MCF 10A (cell line): ENCODE results near the gene PRKG1. TPM values are rescaled to one million over a fixed set of nuclear protein-coding genes. Genes with fewer than 3 reads are reported as not detected.
"Not testable (repeated sequence)": the region's sequence is repeated elsewhere in the genome, so short reads cannot be mapped to it uniquely, and the experiment has no call there.

Experiments
- BruUV-seq: library from RNA; stranded (reverse); fragments of 400-500 nt; replicated peaks from 2 replicates; lab custom pipeline; 2021; lab: Mats Ljungman, UMichigan
- CTCF ChIA-PET: fragments of 300-600 bp; sonication (Branson Sonifier 250); formaldehyde crosslinking; extraction: SDS; loops from one replicate; lab custom pipeline; 2021; ENCODE audit warnings: antibody characterized with exemption, inconsistent platforms; lab: Yijun Ruan, JAX
- POLR2A ChIA-PET: fragments of 300-600, 350-650 bp; sonication (Branson Sonifier 250); formaldehyde crosslinking; extraction: SDS; loops from one replicate; lab custom pipeline; 2020; ENCODE audit warnings: antibody characterized with exemption, inconsistent platforms; lab: Yijun Ruan, JAX
- DNase-seq: peaks from one replicate; pipeline ENCODE4 v3.0.0-alpha.2; 2018; ENCODE audit not compliant: unreplicated experiment
- H3K27ac Mint-ChIP-seq: one replicate; pipeline ENCODE4 v1.8.0; 2022; ENCODE audit warnings: mild to moderate bottlenecking, low read depth, mixed read lengths; ENCODE audit not compliant: unreplicated experiment
- H3K27me3 Mint-ChIP-seq: one replicate; pipeline ENCODE4 v1.8.0; 2022; ENCODE audit warnings: mixed read lengths; ENCODE audit not compliant: insufficient read depth, unreplicated experiment
- H3K36me3 Mint-ChIP-seq: one replicate; pipeline ENCODE4 v1.8.0; 2022; ENCODE audit warnings: mild to moderate bottlenecking, moderate library complexity, mixed read lengths; ENCODE audit not compliant: insufficient read depth, unreplicated experiment
- H3K4me1 Mint-ChIP-seq: one replicate; pipeline ENCODE4 v1.8.0; 2022; ENCODE audit warnings: mixed read lengths; ENCODE audit not compliant: insufficient read depth, unreplicated experiment
- H3K4me3 Mint-ChIP-seq: one replicate; pipeline ENCODE4 v1.8.0; 2022; ENCODE audit warnings: mild to moderate bottlenecking, moderate library complexity, mixed read lengths; ENCODE audit not compliant: unreplicated experiment
- H3K9me3 Mint-ChIP-seq: one replicate; pipeline ENCODE4 v1.8.0; 2022; ENCODE audit warnings: mixed read lengths; ENCODE audit not compliant: unreplicated experiment
- intact Hi-C: fragments of 100-400 bp; cut with micrococcal nuclease; formaldehyde crosslinking; loops from 2 replicates; pipeline ENCODE4 v1.14.1; 2022
- total RNA-seq: library from RNA; stranded (reverse); gene quantifications from 2 replicates; pipeline ENCODE4 v1.2.3, GENCODE V29; 2022
- TF ChIP-seq, protein P1 (sequence below): fragments of 200-600 bp; IDR thresholded peaks from one replicate; pipeline ENCODE4 v1.8.0; 2022; ENCODE audit warnings: antibody characterized with exemption, mild to moderate bottlenecking; ENCODE audit not compliant: unreplicated experiment

PRKG1 gene
- total RNA-seq, 1 experiment from 2014 or later = 0.09 TPM

DNA sequence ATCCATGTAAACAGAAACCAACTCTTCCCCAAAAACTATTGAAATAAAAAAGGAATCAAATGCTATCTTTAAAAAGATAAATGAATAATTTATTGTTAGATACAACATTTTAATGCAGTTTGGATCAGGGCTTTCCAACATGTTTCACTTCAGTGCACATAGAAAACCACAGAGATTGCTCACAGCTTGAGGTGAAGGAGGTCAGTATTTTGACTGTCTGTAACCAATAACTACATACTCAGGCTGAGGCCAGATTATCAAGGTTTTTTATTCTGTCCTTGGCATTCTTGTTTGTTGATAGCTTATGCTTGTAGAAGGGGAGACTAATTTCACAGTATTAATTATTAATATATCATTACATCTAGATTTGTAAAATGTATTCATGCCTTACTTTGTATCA, 195.5 kb downstream of the PRKG1 start:
- Mint-ChIP-seq H3K4me1 (no peaks in the 10 kb centered on the region), H3K4me3 (no peak overlapping the region), H3K27ac (no peak overlapping the region), H3K9me3 (no peaks in the 10 kb centered on the region), H3K36me3 (no peaks in the 10 kb centered on the region), H3K27me3 (peaks cover 49% of the 10 kb centered on the region)
- intact Hi-C loops = no loop called here
- POLR2A ChIA-PET = no interaction called here
- TF ChIP-seq, protein P1, sequence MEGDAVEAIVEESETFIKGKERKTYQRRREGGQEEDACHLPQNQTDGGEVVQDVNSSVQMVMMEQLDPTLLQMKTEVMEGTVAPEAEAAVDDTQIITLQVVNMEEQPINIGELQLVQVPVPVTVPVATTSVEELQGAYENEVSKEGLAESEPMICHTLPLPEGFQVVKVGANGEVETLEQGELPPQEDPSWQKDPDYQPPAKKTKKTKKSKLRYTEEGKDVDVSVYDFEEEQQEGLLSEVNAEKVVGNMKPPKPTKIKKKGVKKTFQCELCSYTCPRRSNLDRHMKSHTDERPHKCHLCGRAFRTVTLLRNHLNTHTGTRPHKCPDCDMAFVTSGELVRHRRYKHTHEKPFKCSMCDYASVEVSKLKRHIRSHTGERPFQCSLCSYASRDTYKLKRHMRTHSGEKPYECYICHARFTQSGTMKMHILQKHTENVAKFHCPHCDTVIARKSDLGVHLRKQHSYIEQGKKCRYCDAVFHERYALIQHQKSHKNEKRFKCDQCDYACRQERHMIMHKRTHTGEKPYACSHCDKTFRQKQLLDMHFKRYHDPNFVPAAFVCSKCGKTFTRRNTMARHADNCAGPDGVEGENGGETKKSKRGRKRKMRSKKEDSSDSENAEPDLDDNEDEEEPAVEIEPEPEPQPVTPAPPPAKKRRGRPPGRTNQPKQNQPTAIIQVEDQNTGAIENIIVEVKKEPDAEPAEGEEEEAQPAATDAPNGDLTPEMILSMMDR = no peak
- no peak for DNase-seq
- no TSS peak for BruUV-seq
- CTCF ChIA-PET = no interaction called here

DNA sequence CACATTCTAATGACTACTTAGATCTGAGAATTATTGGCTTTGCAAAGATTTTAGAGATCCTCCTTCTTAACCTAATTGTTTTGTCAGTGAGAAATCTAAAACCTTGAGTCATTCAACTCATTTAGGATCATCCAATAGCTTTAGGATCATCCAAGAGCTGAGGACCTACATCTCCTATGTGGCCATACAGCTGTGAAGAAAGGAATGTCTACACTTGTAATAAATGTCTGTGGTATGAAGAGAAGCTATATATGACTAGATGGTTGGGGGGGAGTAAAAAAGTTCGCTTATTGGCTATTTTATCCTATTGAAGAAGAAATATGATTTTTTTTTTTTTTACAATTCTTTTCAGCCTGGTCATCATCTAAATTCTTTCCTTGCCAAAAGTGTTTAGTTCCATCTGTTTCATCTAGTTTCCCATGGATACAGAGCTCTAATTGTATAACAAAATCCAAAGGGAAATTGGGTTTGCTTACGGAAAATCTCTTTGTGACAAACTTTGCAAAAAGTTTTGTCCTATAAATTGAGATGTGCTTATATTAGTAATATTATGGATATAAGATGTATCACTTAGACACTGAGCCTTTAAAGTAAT, 196.7 kb downstream of the PRKG1 start:
- intact Hi-C loops = no loop called here
- BruUV-seq = no TSS peak
- Mint-ChIP-seq H3K4me1 (no peaks in the 10 kb centered on the region), H3K9me3 (no peaks in the 10 kb centered on the region), H3K4me3 (no peak overlapping the region), H3K27ac (no peak overlapping the region), H3K27me3 (peaks cover 43% of the 10 kb centered on the region), H3K36me3 (no peaks in the 10 kb centered on the region)
- CTCF ChIA-PET = interaction anchor here (0.6 kb wide), 1 partner anchor 154 kb away, joined by 9 read pairs; no protein-coding TSS in a partner anchor
- TF ChIP-seq, protein P1 = no peak
- no peak for DNase-seq
- POLR2A ChIA-PET = no interaction called here

DNA sequence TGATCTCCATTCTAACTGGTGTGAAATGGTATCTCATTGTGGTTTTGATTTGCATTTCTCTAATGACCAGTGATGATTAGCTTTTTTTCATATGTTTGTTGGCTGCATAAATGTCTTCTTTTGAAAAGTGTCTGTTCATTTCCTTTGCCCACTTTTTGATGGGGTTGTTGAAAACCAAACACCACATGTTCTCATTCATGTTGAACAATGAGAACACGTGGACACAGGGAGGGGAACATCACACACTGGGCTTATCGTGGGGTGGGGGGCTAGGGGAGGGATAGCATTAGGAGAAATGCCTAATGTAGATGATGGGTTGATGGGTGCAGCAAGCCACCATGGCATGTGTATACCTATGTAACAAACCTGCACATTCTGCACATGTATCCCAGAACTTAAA, 197.8 kb downstream of the PRKG1 start:
- H3K4me3 Mint-ChIP-seq, BruUV-seq, H3K4me1 Mint-ChIP-seq, H3K36me3 Mint-ChIP-seq, H3K27ac Mint-ChIP-seq, intact Hi-C loops, DNase-seq, POLR2A ChIA-PET, CTCF ChIA-PET, H3K9me3 Mint-ChIP-seq: not testable (repeated sequence)
- H3K27me3 Mint-ChIP-seq = peaks cover 38% of the 10 kb centered on the region

DNA sequence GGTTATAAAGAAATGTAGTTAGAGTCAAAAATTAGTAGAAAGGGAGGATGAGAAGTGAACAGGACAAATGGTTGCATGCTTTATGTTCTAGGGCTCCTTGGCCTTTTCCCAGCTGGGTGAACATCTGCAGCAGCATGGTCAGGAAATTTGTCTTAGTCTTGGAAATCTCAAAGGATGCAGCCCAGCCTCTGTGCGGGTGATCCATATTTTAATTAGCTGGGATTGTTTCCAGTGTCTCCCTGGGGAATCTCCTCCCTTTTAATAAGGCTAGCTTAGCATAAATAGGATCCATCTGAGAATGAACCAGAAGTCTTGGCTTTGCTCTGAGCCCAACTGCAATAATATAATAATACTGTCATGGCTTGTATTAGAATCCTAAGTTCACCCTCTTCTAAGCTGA, 198.3 kb downstream of the PRKG1 start:
- no TSS peak for BruUV-seq

More for the DNA sequence above, 198.3 kb downstream of the PRKG1 start:
- intact Hi-C loops = no loop called here
- Mint-ChIP-seq H3K9me3 (no peaks in the 10 kb centered on the region), H3K27me3 (peaks cover 36% of the 10 kb centered on the region), H3K4me3 (no peak overlapping the region), H3K27ac (no peak overlapping the region), H3K4me1 (no peaks in the 10 kb centered on the region), H3K36me3 (no peaks in the 10 kb centered on the region)
- ChIA-PET POLR2A (interaction anchor here (1.0 kb wide), 1 partner anchor 16 kb away, joined by 3 read pairs; no protein-coding TSS in a partner anchor), CTCF (no interaction called here)
- DNase-seq = no peak
- TF ChIP-seq, protein P1 = no peak
